ENCODE measurements around the gene CRX.

DNA sequence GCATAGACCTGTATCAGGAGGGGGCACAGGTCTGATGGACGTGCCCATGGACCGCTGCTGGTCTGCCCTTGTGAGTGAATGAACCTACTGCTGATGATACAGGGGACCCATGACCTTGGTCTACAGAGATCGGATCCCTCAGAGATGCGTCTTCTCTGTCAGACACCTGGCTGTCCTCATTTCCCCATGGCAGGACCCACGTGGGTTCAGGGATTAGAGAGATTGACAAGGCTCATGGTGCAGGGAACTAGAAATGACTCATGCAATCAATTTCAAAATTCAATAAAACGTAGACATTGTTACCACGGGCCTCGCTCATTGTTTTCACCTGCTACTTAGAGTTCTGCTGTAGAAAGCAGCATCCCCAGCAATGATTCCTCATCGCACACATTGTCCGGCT, 16.4 kb upstream of the CRX start:
- no peak for TF ChIP-seq POLR2AphosphoS5 (IDR thresholded peaks at IDR 0.05; ENCODE audit: insufficient read depth, low read depth, low read length)
- no peak for TF ChIP-seq CTCF (IDR thresholded peaks at IDR 0.05; ENCODE audit: extremely low read depth in 1 of 2, insufficient read depth in 1 of 2, low read depth in 1 of 2, low read length in 2 of 2)
- no peak for TF ChIP-seq POLR2A (IDR thresholded peaks at IDR 0.05; ENCODE audit: low read depth, low read length)
- TF ChIP-seq EZH2 (IDR thresholded peaks at IDR 0.05; ENCODE audit: borderline replicate concordance, low read depth, low read length, severe bottlenecking): no peak
- TF ChIP-seq JUN (IDR thresholded peaks at IDR 0.05; ENCODE audit: borderline replicate concordance, insufficient read depth, insufficient read length, low read depth): no peak
